ENCODE results near the gene RRAS. TPM values are rescaled to one million over a fixed set of nuclear protein-coding genes. Genes with fewer than 3 reads are reported as not detected.

RRAS gene
- total and polyA plus RNA-seq, 2 of the 4 experiments (the other 2 are of a cell fraction): 50.2 to 241 TPM

DNA sequence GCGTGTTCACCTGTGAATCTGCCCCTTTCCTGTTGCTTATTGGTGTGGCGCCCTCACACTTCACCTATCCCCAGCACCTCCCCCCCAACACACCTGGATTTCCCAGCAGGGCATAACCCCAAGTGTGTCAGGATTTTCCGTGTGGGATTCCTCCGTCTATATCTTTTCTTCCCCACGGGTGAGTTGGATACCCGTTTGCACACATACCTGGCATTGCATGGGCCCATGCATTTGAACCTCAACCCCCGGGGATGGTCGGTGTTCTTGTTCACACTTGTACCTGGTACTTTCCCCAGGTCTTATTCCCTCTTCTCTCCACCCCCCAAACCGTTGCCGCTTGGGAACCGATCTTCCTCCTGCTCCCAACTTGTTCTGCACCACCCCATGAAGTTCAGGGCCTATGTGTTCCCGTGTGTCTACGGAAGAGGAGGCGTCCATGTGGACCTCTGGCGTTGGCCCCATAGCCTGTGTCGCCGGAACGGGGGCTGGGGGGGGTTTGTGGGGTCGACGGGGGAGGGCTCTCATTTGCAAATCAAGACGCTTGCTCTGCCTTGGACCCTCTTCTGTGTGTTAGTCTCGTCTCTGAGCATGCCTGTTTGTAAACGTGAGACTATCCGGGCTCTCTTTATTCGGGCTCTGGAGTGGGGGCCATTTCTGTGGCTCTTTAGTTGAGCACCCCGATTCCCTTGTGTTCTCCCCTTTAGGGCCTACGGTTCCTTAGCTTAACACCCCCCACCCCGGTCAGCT lies 47.3 kb downstream of the RRAS start (continued):
- TF ChIP-seq RCOR1 (IDR thresholded peaks at IDR 0.05; ENCODE audit: insufficient replicate concordance, low read length): no peak

GRCh38 chr19:49591731-49592485 lies 48.0 kb downstream of the RRAS start:
- Histone ChIP-seq H2AK5ac (ENCODE audit: low read depth, low read length) (peak overlapping the region; percentile 76), H2BK15ac (ENCODE audit: low read depth, low read length) (no peak overlapping the region), H3K4me3 (ENCODE audit: insufficient read depth, low read depth, low read length) (peak overlapping the region; percentile 97), H2AFZ (replicated peaks; ENCODE audit: low read length, poor library complexity) (peak overlapping the region; percentile 85), H3K4me1 (ENCODE audit: control insufficient read depth, insufficient read depth, low read length) (peaks cover 7% of the 10 kb centered on the region; the same call in 1 of the 2 replicates), H3K27me3 (ENCODE audit: control insufficient read depth, insufficient read depth, low read length) (no peaks in the 10 kb centered on the region), H4K8ac (ENCODE audit: low read depth in 2 of 2, low read length in 2 of 2) (peak overlapping the region in 1 of 2 experiments; percentile 75; a peak in 1 of 4 replicates), H2AK9ac (replicated peaks; ENCODE audit: low read depth, low read length, poor library complexity) (peak overlapping the region; percentile 98), H3K4me2 (ENCODE audit: low read depth, low read length) (peak overlapping the region; percentile 91), H3K18ac (ENCODE audit: low read depth, low read length) (peak overlapping the region; percentile 20; the same call in 1 of the 2 replicates), H4K91ac (ENCODE audit: insufficient read depth, low read depth, low read length) (no peak overlapping the region; the same call in 1 of the 2 replicates), H4K5ac (ENCODE audit: low read depth, low read length) (peak overlapping the region; percentile 67; the same call in 1 of the 2 replicates), H2BK5ac (ENCODE audit: low read depth, low read length, poor library complexity, severe bottlenecking) (peak overlapping the region; percentile 81), H3K56ac (ENCODE audit: extremely low read depth, insufficient read depth, low read length) (peak overlapping the region; percentile 57; the same call in 1 of the 2 replicates), H3K23ac (ENCODE audit: low read depth, low read length) (peak overlapping the region; percentile 97), H2BK120ac (ENCODE audit: low read depth, low read length) (no peak overlapping the region), H3K79me1 (ENCODE audit: low read depth in 1 of 2, low read length in 2 of 2) (peaks cover 6 to 27% of the 10 kb centered on the region in 2 experiments; a peak in 3 of 4 replicates), H3K36me3 (ENCODE audit: control insufficient read depth, insufficient read depth, low read length) (peaks cover 19% of the 10 kb centered on the region), H3K9me3 (ENCODE audit: control insufficient read depth, insufficient read depth, low read length) (no peaks in the 10 kb centered on the region), H2BK20ac (ENCODE audit: low read depth, low read length) (no peak overlapping the region), H4K20me1 (ENCODE audit: insufficient read depth, low read length) (peaks cover 25% of the 10 kb centered on the region), H3K4ac (ENCODE audit: low read depth, low read length) (peak overlapping the region; percentile 85), H3K9me1 (ENCODE audit: insufficient read depth, low read length) (no peaks in the 10 kb centered on the region), H3K27ac (ENCODE audit: insufficient read depth, low read length) (peak overlapping the region; percentile 97), H3K14ac (replicated peaks; ENCODE audit: low read depth, low read length) (peak overlapping the region; percentile 75), H3K9ac (ENCODE audit: low read depth, low read length) (peak overlapping the region; percentile 94)
- in situ Hi-C loops (cut with MboI; ENCODE audit: low sequenced_read_pairs): no loop called here
- BruUV-seq (replicated peaks): no TSS peak
- ChIA-PET CTCF (interaction anchor here (1.5 kb wide), 1 partner anchor 12 kb away, joined by 3 read pairs; no protein-coding TSS in a partner anchor), POLR2A (ENCODE audit: unreplicated experiment) (interaction anchor here (0.6 to 1.0 kb wide), 2 partner anchors 13 to 48 kb away, joined by 8 to 9 read pairs; no protein-coding TSS in a partner anchor)
- no peak; the same call in 1 of the 2 replicates for ATAC-seq (ENCODE audit: low read depth)
- peak; percentile 26 for DNase-seq
- intact Hi-C loops (cut with micrococcal nuclease): loop anchor here (2.0 to 5.0 kb wide), 2 partner anchors 49 to 85 kb away; partner anchors contain the start of genes PRMT1 and RRAS
- dilution Hi-C loops (cut with HindIII; ENCODE audit: low sequenced_read_pairs, unreplicated experiment): no loop called here
- 0% methylated on average over 7 of the region's 51 CpGs; no CpG with 5 or more reads in 1 of the 2 experiments for WGBS, 2 experiments (ENCODE audit: extremely low coverage in 2 of 2, insufficient read length in 1 of 2)
- 0 out of 2 replicates have a peak, but pooled peaks have one; percentile 10 for TF ChIP-seq MXI1 (IDR thresholded peaks at IDR 0.05; ENCODE audit: borderline replicate concordance, low read depth, low read length)
- TF ChIP-seq RAD21 (IDR thresholded peaks at IDR 0.05; ENCODE audit: low read length): no peak
- no peak for TF ChIP-seq FOS (IDR thresholded peaks at IDR 0.05; ENCODE audit: low read depth, low read length)
- TF ChIP-seq MAZ (IDR thresholded peaks at IDR 0.05; ENCODE audit: borderline replicate concordance, low read depth, low read length): peak; percentile 31; the same call in 1 of the 2 replicates
- no peak for TF ChIP-seq MAFK (IDR thresholded peaks at IDR 0.05; ENCODE audit: low read depth, low read length)
- no peak for TF ChIP-seq NFE2L2 (IDR thresholded peaks at IDR 0.05; ENCODE audit: low read depth, low read length)

All from IMR-90 (cell line).